ENCODE measurements around the gene PDS5A.
"Not testable (repeated sequence)": the region's sequence is repeated elsewhere in the genome, so short reads cannot be mapped to it uniquely, and the experiment has no call there.

The PDS5A gene

GRCh38 chr4:39825090-39825489 is 152.6 kb downstream of the PDS5A start:
- no peak for DNase-seq (ENCODE audit: low read depth in 2 of 2)

- no peak for DNase-seq (ENCODE audit: low read depth in 2 of 2)
Observed at GRCh38 chr4:39823191-39823590, 154.5 kb downstream of the PDS5A start.

GRCh38 chr4:39822662-39823061 is 155.0 kb downstream of the PDS5A start:
- DNase-seq (ENCODE audit: low read depth in 2 of 2): no peak

- DNase-seq (ENCODE audit: low read depth in 2 of 2): no peak
Observed at GRCh38 chr4:39821951-39822350, 155.8 kb downstream of the PDS5A start.

- no peak for DNase-seq (ENCODE audit: low read depth in 2 of 2)
Observed at GRCh38 chr4:39820186-39820585, 157.5 kb downstream of the PDS5A start.

- DNase-seq (ENCODE audit: low read depth in 2 of 2): no peak
Observed at GRCh38 chr4:39818646-39819045, 159.1 kb downstream of the PDS5A start.

- DNase-seq (ENCODE audit: low read depth in 2 of 2): no peak
Observed at GRCh38 chr4:39814403-39815185, 163.1 kb downstream of the PDS5A start.

GRCh38 chr4:39813761-39814160 is 163.9 kb downstream of the PDS5A start:
- not testable (repeated sequence) for DNase-seq (ENCODE audit: low read depth in 2 of 2)

- DNase-seq (ENCODE audit: low read depth in 2 of 2): not testable (repeated sequence)
Observed at GRCh38 chr4:39813033-39813432, 164.7 kb downstream of the PDS5A start.

GRCh38 chr4:39812500-39812899 is 165.2 kb downstream of the PDS5A start:
- DNase-seq (ENCODE audit: low read depth in 2 of 2): no peak

- no peak for DNase-seq (ENCODE audit: low read depth in 2 of 2)
Observed at GRCh38 chr4:39808231-39808749, 169.4 kb downstream of the PDS5A start.

- no peak for DNase-seq (ENCODE audit: low read depth in 2 of 2)
Observed at GRCh38 chr4:39802005-39802404, 175.7 kb downstream of the PDS5A start.

GRCh38 chr4:39792976-39793375 is 184.7 kb downstream of the PDS5A start:
- not testable (repeated sequence) for DNase-seq (ENCODE audit: low read depth in 2 of 2)

GRCh38 chr4:39792529-39792928 is 185.2 kb downstream of the PDS5A start:
- no peak for DNase-seq (ENCODE audit: low read depth in 2 of 2)

- DNase-seq (ENCODE audit: low read depth in 2 of 2): no peak
Observed at GRCh38 chr4:39792128-39792527, 185.6 kb downstream of the PDS5A start.

GRCh38 chr4:39786838-39787237 is 190.9 kb downstream of the PDS5A start:
- no peak for DNase-seq (ENCODE audit: low read depth in 2 of 2)

- no peak for DNase-seq (ENCODE audit: low read depth in 2 of 2)
Observed at GRCh38 chr4:39785083-39785482, 192.6 kb downstream of the PDS5A start.

GRCh38 chr4:39781988-39782387 is 195.7 kb downstream of the PDS5A start:
- not testable (repeated sequence) for DNase-seq (ENCODE audit: low read depth in 2 of 2)
